D721Med (cell line): Measurements from ENCODE around the gene PFKP.
"Not testable (repeated sequence)": the region's sequence is repeated elsewhere in the genome, so short reads cannot be mapped to it uniquely, and the experiment has no call there.

ENCODE experiments used
- DNase-seq: peaks from one replicate; pipeline ENCODE4 v3.0.0; 2011; ENCODE audit warnings: low spot score; ENCODE audit not compliant: insufficient read length
- FAIRE-seq: peaks from 2 replicates; lab custom pipeline; 2011; peaks lifted over from hg19 to GRCh38; lab: Jason Lieb, UNC
- TF ChIP-seq, protein P1 (sequence below): IDR thresholded peaks from 2 replicates; pipeline ENCODE4 v1.5.1; 2012; ENCODE audit warnings: mild to moderate bottlenecking, control low read depth; ENCODE audit not compliant: insufficient read depth; ENCODE audit errors: missing control alignments

Gene PFKP

DNA sequence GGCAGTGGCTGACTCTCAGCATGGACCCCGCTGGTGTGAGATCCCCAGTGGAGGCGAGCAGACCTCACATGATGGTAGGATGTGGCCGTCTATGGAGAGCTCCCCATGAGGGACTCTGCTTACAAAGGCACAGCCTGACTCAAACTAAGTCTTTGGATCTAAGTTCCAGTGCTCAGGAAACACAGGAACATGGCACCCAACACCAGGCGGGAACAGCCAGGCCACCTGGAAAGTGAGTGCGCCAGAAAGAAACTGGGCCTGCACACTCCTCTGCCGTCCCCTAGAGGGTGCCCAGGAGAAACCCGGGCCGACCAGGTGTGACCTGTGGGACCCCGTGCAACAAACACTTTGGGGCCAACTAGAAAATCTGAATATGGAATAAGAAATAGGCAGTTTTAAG is 95.2 kb downstream of the PFKP start:
- DNase-seq = no peak

DNA sequence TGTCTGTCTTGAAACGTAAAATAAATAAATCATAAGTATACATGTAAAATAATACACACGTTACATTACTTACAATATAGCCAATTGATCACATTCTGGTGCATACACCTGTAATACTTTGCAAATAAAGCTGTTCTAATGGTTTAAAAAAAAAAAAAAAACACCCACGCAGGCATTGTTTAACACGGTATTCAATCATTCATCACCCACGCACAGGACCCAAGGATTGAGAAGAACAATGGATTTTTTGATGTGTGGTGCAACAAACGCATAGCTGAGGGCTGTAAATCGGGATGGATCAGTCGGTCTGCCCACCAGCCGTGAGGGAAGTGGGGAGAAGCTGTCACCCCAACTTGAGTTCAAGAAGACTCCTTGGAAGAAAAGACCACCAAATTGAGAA is 96.5 kb downstream of the PFKP start:
- TF ChIP-seq, protein P1, sequence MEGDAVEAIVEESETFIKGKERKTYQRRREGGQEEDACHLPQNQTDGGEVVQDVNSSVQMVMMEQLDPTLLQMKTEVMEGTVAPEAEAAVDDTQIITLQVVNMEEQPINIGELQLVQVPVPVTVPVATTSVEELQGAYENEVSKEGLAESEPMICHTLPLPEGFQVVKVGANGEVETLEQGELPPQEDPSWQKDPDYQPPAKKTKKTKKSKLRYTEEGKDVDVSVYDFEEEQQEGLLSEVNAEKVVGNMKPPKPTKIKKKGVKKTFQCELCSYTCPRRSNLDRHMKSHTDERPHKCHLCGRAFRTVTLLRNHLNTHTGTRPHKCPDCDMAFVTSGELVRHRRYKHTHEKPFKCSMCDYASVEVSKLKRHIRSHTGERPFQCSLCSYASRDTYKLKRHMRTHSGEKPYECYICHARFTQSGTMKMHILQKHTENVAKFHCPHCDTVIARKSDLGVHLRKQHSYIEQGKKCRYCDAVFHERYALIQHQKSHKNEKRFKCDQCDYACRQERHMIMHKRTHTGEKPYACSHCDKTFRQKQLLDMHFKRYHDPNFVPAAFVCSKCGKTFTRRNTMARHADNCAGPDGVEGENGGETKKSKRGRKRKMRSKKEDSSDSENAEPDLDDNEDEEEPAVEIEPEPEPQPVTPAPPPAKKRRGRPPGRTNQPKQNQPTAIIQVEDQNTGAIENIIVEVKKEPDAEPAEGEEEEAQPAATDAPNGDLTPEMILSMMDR = no peak
- no peak for DNase-seq
- FAIRE-seq = no peak

More for the DNA sequence above, 95.2 kb downstream of the PFKP start:
- no peak for FAIRE-seq
- TF ChIP-seq, protein P1 = no peak

DNA sequence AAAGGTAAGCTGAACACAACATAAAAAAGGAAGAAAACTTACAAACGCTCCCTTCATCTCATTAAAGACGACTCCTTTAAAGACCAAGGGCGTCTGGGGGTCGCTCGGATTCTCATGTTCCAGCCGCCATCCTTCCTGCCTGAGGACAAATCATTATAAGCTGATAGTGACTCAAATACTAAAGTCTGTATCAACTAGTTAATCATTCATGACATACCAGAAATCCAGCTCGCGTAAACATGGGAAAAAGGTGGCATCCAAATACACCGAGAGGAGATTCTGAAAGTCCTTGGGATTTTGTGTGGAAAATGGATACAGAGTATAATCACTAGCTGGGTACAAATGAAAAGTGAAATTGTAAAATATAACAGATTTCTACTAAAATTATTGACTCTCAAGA is 97.8 kb downstream of the PFKP start:
- TF ChIP-seq, protein P1 = no peak
- no peak for FAIRE-seq
- no peak for DNase-seq

DNA sequence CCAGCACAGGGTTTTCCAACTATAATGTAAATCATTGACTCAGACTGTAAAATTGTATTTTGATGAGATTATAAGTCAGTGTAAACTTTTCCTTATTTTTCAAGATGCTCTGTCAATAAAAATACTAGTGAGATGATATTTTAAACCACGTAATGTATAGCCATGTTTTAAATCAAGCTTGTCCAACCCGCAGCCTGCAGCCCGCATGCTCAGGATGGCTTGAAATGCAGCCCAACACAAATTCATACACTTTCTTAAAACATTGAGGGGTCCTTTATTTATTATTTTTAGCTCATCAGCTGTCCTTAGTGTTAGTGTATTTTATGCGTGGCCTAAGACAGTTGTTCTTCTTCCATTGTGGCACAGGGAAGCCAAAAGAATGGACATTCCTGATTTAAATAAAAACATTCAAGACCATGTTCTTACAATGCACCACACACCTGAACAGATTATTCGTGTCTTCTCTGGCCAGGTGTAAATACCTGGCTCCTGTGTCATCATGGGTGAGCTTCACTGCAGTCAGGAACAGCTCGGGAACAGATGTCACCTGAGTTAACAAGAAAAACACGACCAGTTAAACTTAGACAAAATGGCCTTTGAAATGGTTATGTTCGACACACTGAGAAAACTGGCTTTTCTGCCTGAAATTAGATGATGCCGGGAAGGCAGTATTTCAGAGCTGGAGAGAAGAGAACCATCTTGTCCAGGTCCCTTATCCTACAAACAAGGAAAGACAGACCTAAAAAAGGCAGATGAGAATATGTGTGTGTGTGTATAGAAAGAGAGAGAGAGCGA is 99.3 kb downstream of the PFKP start:
- DNase-seq (no peak), FAIRE-seq (no peak)
- TF ChIP-seq, protein P1 = no peak

DNA sequence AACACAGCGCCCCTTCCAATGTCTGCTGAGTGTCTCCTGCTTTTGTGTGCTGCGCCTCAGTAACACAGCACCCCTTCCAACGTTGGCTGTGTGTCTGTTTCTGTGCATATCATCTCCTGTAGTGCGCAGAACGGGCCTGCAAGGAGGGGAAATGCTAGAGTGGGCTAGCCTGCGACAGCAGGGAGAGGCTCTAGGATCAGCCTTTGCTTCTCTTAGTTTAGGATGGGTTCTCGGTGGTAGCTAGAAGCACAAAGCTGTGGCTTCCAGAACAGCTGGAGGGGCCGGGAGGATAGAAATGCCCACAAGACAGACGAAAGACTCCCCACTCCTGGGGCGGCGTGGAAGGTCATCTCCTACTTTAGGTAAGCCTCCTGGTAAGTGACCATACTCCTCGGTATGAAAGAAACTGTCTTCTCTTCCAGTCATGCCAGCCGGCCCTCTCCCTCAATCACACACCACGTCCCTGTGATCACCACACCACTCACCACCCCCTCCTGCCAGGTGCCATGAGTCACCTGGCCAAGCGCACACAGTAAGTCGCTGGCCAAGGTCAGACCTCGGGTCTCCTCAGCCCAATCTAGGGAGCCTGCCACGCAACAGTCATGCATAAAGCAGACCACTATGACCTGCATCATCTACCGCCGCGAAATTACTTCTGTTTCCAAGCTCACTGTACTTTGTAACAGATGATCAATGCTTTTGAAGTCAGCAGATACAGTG is 100.4 kb downstream of the PFKP start:
- DNase-seq (no peak), FAIRE-seq (no peak)
- TF ChIP-seq, protein P1 = no peak

DNA sequence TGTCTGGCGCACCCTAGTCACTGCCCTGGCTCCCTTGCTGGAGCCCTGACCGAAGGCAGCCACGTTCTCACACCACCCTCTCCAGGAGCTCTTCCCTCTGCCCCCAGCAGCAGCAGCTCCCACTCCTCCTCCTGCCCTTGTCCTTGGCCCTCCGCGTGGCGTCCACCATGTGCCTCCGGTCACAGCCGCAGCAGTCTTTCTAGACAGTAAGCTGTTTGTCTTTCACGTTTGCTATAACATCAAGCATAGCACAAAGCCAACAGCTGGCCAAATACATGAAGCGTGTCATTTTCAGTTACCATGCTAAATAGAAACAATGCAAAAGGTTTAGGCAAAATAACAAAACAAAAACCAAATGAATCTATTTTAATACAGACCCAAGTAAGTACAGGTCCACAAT is 101.9 kb downstream of the PFKP start:
- TF ChIP-seq, protein P1 = no peak
- FAIRE-seq (no peak), DNase-seq (no peak)

DNA sequence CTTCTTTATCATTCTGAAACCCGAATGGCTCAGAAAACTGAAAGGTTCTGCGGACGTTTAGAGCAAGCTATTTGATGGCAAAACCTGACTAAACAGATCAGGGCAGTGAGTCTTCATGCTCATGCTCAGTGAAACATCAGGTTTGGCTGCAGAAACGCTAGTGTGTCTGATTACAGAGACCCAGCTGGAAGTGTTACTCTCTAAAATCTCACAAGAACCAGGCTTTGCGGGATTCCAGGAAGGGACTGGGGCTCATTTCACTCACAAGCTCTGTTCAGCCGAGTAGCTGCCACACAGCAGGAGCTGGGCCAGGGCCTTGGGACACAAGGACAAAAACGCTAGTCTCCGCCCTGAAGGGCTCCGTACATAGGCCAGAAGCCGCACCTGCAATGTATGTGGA is 102.3 kb downstream of the PFKP start:
- no peak for DNase-seq
- TF ChIP-seq, protein P1 = no peak
- no peak for FAIRE-seq

DNA sequence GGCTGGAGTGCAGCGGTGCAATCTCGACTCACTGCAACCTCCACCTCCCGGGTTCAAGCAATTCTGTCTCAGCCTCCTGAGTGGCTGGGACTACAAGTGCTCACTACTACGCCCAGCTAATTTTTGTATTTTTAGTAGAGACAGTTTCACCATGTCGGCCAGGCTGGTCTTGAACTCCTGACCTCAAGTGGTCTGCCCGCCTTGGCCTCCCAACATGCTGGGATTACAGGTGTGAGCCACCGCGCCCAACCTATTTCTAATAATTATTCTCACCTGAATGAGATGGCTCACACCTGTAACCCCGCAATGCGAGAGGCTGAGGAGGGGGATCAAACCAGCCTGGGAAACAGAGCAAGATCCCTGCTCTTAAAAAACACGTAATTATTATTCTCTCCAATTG is 104.1 kb downstream of the PFKP start:
- not testable (repeated sequence) for DNase-seq, FAIRE-seq
